IPS-NIHi11 (cell line): ENCODE measurements around the gene ELF4.
A peak's percentile ranks its signal among the peaks of the same experiment; 100 is the strongest.

Experiments
- DNase-seq: peaks from one replicate; pipeline ENCODE4 v3.0.0; 2012; ENCODE audit warnings: mixed read lengths, low spot score

Gene ELF4

DNA sequence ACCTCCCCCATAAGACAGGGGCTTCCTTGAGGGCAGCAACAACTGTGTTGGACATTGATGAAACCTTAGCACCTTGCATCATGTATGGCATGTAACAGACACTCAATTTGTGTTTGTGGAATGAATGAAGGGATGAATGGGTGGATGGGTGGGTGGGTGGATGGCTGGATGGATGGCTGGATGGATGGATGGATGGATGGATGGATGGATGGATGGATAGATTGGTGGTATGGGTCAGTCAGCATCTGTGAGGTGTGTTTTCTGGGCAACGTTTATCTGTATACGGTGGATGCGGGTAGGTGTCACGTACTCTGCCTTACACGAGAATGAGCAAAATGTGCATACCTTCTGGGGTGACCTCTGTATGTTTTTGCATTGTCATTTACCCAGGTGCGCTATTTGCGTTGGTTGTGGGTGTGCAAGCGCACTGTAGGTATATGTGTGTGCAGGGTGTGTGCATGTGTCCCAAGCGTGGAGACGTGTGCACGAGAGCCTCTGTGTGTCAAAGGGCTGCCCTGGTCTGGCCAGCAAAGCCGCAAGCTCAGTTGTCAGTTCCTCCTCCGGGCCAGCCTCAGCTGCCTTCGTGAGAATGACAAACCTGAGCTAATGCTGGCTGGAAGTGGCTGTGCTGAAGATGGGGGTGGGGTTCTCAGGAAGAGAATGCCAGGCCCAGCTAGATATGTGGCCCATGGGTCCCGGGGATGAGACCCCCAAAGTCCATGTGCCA lies 26.5 kb downstream of the ELF4 start:
- DNase-seq, result no peak

DNA sequence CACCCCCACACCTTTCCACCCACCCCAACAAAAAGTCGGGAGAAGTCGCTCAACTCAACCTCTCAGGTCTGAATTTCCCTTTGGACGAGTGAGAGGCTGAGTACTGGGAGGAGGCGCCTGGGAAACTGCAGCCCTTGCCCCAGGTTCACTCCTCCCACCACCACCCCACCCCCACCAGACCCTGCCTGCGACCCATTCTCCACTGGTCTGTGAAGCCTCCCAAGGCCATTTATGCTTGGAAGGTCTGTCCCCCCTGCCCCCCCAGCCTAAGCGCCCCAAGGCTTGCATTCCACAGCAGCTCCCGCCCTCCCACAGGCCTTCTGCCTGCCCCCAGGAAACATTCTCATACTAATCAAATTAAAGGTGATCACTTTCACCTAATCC lies 27.2 kb downstream of the ELF4 start:
- peak; percentile 34 for DNase-seq

- no peak for DNase-seq
Observed at GRCh38 chrX:130082244-130083106, 27.8 kb downstream of the ELF4 start.

- no peak for DNase-seq
Observed at GRCh38 chrX:130081421-130082045, 28.8 kb downstream of the ELF4 start.

- no peak for DNase-seq
Observed at GRCh38 chrX:130080791-130081367, 29.4 kb downstream of the ELF4 start.

- DNase-seq, result peak; percentile 64
Observed at GRCh38 chrX:130079824-130080406, 30.4 kb downstream of the ELF4 start.

DNA sequence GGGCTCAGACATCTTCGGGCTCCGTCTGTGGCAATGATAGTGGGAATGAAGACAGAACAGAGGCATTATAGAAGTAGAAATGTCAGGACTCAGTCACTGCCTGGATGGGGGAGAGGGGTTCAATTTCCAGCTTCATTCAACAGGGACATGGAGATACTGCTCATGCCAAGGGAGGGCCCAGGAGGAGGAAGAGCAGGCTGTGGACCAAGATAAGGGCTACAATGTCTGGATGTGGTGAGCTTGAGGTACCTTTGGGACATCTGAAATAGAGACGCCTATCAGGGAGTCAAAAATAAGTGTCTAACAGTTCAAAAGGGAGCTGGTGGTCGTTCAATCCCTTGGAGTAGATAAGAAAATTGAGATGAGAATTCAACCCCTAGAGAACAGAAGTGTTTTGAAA lies 34.5 kb downstream of the ELF4 start:
- no peak for DNase-seq

- no peak for DNase-seq
Observed at GRCh38 chrX:130072345-130072740, 38.0 kb downstream of the ELF4 start.

DNA sequence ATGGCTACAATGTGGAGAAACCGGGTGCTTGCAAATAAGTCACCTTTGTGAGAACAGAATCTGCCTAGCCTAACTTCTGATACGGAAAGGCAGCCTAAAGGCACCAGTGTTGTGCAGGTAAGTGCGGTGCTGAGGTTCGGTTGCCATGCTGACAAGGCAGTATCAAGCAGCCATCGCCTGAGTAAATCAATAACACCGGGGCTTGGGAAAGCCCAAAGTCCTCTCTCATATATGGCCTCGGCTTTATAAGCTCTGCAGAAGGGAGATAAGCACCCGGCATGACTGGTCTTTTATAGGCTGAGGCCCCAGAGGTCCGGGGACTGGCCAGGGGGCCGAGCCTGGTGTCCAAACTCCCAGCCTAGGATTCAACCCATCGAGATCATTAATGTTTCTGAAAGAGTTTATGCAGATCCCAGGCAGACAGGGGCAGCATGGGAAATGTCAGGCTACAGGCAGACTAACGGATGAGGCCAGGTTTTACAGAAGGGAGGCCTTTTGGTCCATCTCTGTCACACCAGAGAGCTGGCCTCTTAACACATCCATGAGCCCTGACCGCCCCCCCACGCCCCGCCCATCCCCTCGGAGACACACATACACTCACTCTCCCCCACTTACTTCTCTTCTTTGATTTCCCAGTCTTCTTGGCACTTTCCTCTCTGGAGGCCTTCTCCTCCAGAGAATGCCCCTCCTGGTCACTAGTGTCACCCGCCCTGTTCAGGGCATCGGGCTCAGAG lies 38.5 kb downstream of the ELF4 start:
- DNase-seq, result no peak

DNA sequence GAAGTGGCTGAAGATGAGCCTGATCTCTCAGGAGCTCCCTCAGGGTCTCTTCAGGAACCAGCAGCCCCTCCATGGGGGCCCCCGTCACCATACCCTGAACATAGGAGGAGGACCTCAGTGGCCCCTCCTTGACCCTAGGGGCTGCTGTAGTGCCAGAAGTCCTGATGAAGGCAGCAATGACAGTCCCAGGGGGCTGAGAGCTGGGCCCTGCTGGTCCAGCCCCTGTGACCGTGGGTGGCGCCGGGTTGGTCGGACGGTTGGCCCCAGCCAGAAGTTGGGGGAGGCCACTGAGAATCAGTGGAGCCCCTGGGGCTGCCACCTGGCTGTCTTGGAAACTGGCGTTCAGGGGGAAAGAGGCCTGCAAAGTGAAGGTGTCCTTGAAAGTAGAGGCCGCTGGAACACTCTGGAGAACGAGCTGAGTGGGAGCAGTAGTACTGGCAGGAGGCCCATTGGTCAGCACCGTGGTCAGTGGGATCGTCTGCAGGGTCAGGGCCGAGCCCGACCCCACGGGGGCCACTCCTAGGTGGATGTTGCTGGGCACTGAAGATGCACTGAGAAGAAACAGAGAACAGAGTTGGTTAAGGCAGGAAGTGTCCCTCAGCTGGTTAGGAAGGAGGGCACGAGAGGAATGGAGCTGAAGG lies 43.2 kb downstream of the ELF4 start:
- no peak for DNase-seq

GRCh38 chrX:130060122-130061069 lies 49.9 kb downstream of the ELF4 start:
- peak; percentile 92 for DNase-seq

- no peak for DNase-seq
Observed at GRCh38 chrX:130058652-130059051, 51.6 kb downstream of the ELF4 start.

GRCh38 chrX:130057209-130057608 lies 53.1 kb downstream of the ELF4 start:
- no peak for DNase-seq

GRCh38 chrX:130055899-130056298 lies 54.4 kb downstream of the ELF4 start:
- no peak for DNase-seq

DNA sequence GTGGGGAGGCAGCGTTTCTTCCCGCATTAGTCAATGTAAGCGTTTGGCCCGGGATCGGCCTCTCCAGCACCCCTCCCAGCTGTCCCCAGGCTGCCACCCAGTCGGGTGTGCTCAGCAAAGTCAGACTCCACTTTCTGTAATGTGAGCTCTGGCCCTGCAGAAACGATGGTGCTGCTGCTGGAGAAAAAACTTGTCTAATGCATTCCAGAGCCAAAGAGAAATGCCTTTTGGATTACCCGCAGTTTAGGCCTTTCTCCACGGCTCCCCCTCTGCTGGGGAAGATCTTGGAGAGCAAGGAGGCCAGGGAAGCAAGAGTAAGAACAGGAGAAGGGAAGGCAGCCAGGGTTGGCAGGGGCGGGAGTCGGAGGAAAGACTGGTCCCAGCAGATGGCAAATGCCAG lies 55.2 kb downstream of the ELF4 start:
- no peak for DNase-seq

DNA sequence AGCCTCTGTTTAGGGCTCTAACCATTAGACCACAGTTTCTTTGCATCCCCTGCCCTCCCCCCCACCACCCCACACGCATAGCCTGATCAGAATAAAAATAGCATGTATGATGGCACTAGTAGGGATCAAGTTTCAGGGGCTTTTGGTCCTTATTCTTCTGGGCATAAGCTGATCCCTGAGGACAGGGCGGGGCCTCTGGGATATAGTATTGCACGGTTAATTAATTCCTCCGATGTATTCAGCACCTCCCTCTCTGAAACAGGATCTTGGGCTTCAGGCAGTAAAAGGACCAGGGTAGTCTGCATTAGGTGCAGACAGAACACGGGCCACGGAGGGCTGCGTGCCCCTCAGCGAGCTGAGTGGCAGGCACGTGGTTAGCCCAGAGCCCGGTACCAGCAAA lies 57.1 kb downstream of the ELF4 start:
- DNase-seq, result no peak

DNA sequence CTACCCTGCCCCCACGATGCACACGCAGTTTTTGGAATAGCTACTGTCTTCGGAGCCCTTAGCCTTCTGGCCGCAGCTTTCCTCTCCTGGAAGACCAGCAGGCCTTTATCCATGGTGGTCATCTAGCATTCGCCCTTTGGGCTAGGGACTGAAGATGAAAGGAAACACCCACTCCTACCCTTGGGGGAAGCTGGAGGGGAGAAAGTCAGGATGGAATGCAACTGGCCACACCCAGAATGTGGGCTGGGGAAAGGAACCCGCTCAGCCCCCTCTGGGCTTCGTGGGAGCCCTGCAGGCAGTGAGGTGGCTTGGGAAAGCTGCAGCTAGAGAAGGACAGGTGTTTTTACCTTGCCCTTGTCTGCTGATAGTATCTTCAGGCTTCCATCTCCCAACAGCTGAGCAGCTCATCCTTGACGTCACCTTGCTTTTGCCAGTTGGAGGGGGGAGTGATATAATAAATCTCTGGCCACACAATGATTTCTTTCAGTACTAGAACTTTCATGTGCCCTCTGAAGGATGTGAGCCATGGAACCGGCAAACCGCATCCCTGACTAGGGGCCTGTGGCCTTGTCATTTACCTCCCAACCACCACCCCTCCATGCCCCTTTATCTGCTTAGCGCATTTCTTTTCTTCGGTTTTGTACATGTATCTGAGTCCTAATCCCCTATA lies 59.0 kb downstream of the ELF4 start:
- DNase-seq, result no peak

GRCh38 chrX:130049821-130050220 lies 60.5 kb downstream of the ELF4 start:
- DNase-seq, result no peak

DNA sequence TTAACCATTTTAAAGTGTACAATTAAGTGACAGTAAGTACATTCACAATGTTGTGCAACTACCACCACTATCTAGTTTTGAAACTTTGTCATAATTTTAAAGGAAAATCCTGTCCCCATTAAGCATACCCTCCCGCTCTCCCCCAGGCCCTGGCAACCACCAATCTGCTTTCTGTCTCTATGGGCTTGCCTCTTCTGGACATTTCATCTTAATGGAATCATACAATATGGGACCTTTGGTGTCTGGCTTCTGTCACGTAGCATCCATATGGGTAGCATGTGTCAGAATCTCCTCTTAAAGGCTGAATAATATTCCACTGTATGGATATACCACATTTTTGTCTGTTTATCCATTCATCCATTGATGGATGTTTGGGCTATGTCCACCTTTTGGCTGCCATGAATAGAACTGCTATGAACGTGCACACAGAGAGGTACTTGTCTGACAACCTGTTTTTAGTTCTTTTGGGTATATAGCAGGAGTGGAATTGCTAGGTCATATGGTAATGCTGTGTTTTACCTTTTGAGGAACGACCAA lies 61.5 kb downstream of the ELF4 start:
- DNase-seq, result no peak
